Occipital lobe (tissue), 2 donors: ENCODE results near the gene SLC12A3. TPM values are rescaled to one million over a fixed set of nuclear protein-coding genes. Genes with fewer than 3 reads are reported as not detected.
A peak's percentile ranks its signal among the peaks of the same experiment; 100 is the strongest.

Source experiments
- small RNA-seq: library from RNA; depleted of rRNA; stranded (forward); fragments of <200 nt; gene quantifications from one replicate; pipeline ENCODE3, GENCODE V24; 2014
- total RNA-seq: library from RNA; depleted of rRNA; stranded (reverse); fragments of >200 nt; gene quantifications from one replicate; pipeline ENCODE4 v1.2.3, GENCODE V29; 2014

Gene SLC12A3
- total RNA-seq, 1 donor from 2014 or later, result not detected

Small RNA genes within 50 kb of the gene (small RNA-seq; reads per million reads assigned to genes)
- gene MIR138-2, result 9.4 reads per million, percentile 92 among the genes with 10 or more reads in this experiment

Other genes starting within 250 kb of the SLC12A3 start
- gene MT1E, start 239.4 kb upstream of the SLC12A3 start, total RNA-seq, result 12.8 TPM
- gene MT1M, start 232.5 kb upstream of the SLC12A3 start, total RNA-seq, result 1.4 TPM
- gene MT1A, start 226.5 kb upstream of the SLC12A3 start, total RNA-seq, result not detected
- not detected for gene MT1B, start 213.3 kb upstream of the SLC12A3 start, total RNA-seq
- gene MT1F, start 207.2 kb upstream of the SLC12A3 start, total RNA-seq, result 2.5 TPM
- gene MT1G, start 197.1 kb upstream of the SLC12A3 start, total RNA-seq, result not detected
- not detected for gene MT1H, start 195.4 kb upstream of the SLC12A3 start, total RNA-seq
- gene MT1X, start 182.7 kb upstream of the SLC12A3 start, total RNA-seq, result 14.5 TPM
- 207 TPM for gene NUP93, start 135.1 kb upstream of the SLC12A3 start, total RNA-seq
- gene HERPUD1, start 66.9 kb downstream of the SLC12A3 start, total RNA-seq, result 49.8 TPM
- gene CETP, start 96.7 kb downstream of the SLC12A3 start, total RNA-seq, result 0.62 TPM
- 2.0 TPM for gene NLRC5, start 124.3 kb downstream of the SLC12A3 start, total RNA-seq
- gene CPNE2, start 227.4 kb downstream of the SLC12A3 start, total RNA-seq, result 40.6 TPM